Activated CD4-positive, alpha-beta T cell treated with anti-CD3 and anti-CD28 coated beads, Interleukin-2, amount 10 ng/mL, durations not matched to agents 24 days and 14 days (primary cell): ENCODE measurements around the gene FOXD2. TPM values are rescaled to one million over a fixed set of nuclear protein-coding genes. Genes with fewer than 3 reads are reported as not detected.
"Not testable (repeated sequence)": the region's sequence is repeated elsewhere in the genome, so short reads cannot be mapped to it uniquely, and the experiment has no call there.

ENCODE experiments used
- DNase-seq: peaks from one replicate; pipeline ENCODE4 v3.0.0; 2022
- H3K27ac Mint-ChIP-seq: one replicate; pipeline ENCODE4 v1.8.0; 2022; ENCODE audit warnings: mild to moderate bottlenecking, mixed read lengths
- H3K27me3 Mint-ChIP-seq: one replicate; pipeline ENCODE4 v1.8.0; 2022; ENCODE audit warnings: mixed read lengths
- H3K36me3 Mint-ChIP-seq: one replicate; pipeline ENCODE4 v1.8.0; 2022; ENCODE audit warnings: low read depth, mild to moderate bottlenecking, mixed read lengths
- H3K4me1 Mint-ChIP-seq: one replicate; pipeline ENCODE4 v1.8.0; 2021; ENCODE audit warnings: mixed read lengths
- H3K4me3 Mint-ChIP-seq: one replicate; pipeline ENCODE4 v1.8.0; 2022; ENCODE audit warnings: mild to moderate bottlenecking, moderate library complexity, mixed read lengths
- H3K9me3 Mint-ChIP-seq: one replicate; pipeline ENCODE4 v1.8.0; 2021; ENCODE audit warnings: mixed read lengths
- intact Hi-C: fragments of 100-400 bp; cut with micrococcal nuclease; formaldehyde crosslinking; loops from one replicate; pipeline ENCODE4 v1.15.1; 2023
- total RNA-seq: library from RNA; stranded (reverse); gene quantifications from 2 replicates; pipeline ENCODE4 v1.2.3, GENCODE V29; 2022

The FOXD2 gene
- total RNA-seq, 1 donor from 2014 or later = 0.07 TPM

GRCh38 chr1:47449822-47450552, 12.1 kb downstream of the FOXD2 start:
- intact Hi-C loops = no loop called here
- Mint-ChIP-seq H3K4me1 (peaks cover 6% of the 10 kb centered on the region), H3K4me3 (no peak overlapping the region), H3K36me3 (no peaks in the 10 kb centered on the region), H3K27me3 (peaks cover 73% of the 10 kb centered on the region), H3K9me3 (no peaks in the 10 kb centered on the region), H3K27ac (no peak overlapping the region)
- no peak for DNase-seq

GRCh38 chr1:47450606-47451005, 12.8 kb downstream of the FOXD2 start:
- intact Hi-C loops = no loop called here
- Mint-ChIP-seq H3K4me3 (no peak overlapping the region), H3K36me3 (no peaks in the 10 kb centered on the region), H3K4me1 (no peaks in the 10 kb centered on the region), H3K27me3 (peaks cover 66% of the 10 kb centered on the region), H3K27ac (no peak overlapping the region), H3K9me3 (no peaks in the 10 kb centered on the region)
- no peak for DNase-seq

GRCh38 chr1:47452426-47452825, 14.6 kb downstream of the FOXD2 start:
- Mint-ChIP-seq H3K27me3 (peaks cover 48% of the 10 kb centered on the region), H3K27ac (no peak overlapping the region), H3K4me3 (no peak overlapping the region), H3K4me1 (no peaks in the 10 kb centered on the region), H3K36me3 (no peaks in the 10 kb centered on the region), H3K9me3 (no peaks in the 10 kb centered on the region)
- DNase-seq = no peak
- intact Hi-C loops = no loop called here

GRCh38 chr1:47453910-47454309, 16.1 kb downstream of the FOXD2 start:
- H3K9me3 Mint-ChIP-seq, H3K36me3 Mint-ChIP-seq, DNase-seq, H3K4me3 Mint-ChIP-seq, intact Hi-C loops, H3K4me1 Mint-ChIP-seq, H3K27ac Mint-ChIP-seq: not testable (repeated sequence)
- peaks cover 44% of the 10 kb centered on the region for H3K27me3 Mint-ChIP-seq

GRCh38 chr1:47456250-47456649, 18.4 kb downstream of the FOXD2 start:
- H3K27me3 Mint-ChIP-seq = peaks cover 41% of the 10 kb centered on the region
- no peaks in the 10 kb centered on the region for H3K4me1 Mint-ChIP-seq
- no peaks in the 10 kb centered on the region for H3K36me3 Mint-ChIP-seq
- H3K9me3 Mint-ChIP-seq = no peaks in the 10 kb centered on the region
- DNase-seq = no peak
- no peak overlapping the region for H3K4me3 Mint-ChIP-seq
- intact Hi-C loops = no loop called here
- no peak overlapping the region for H3K27ac Mint-ChIP-seq

- intact Hi-C loops, DNase-seq, H3K9me3 Mint-ChIP-seq, H3K36me3 Mint-ChIP-seq, H3K4me3 Mint-ChIP-seq, H3K4me1 Mint-ChIP-seq, H3K27ac Mint-ChIP-seq: not testable (repeated sequence)
- peaks cover 35% of the 10 kb centered on the region for H3K27me3 Mint-ChIP-seq
These were observed 19.7 kb downstream of the FOXD2 start for GRCh38 chr1:47457547-47457946.

- H3K4me1 Mint-ChIP-seq = no peaks in the 10 kb centered on the region
- no peaks in the 10 kb centered on the region for H3K36me3 Mint-ChIP-seq
- peaks cover 38% of the 10 kb centered on the region for H3K27me3 Mint-ChIP-seq
- no peak overlapping the region for H3K4me3 Mint-ChIP-seq
- intact Hi-C loops = no loop called here
- no peaks in the 10 kb centered on the region for H3K9me3 Mint-ChIP-seq
- DNase-seq = no peak
- no peak overlapping the region for H3K27ac Mint-ChIP-seq
These were observed 21.5 kb downstream of the FOXD2 start for GRCh38 chr1:47459253-47459788.

- H3K27ac Mint-ChIP-seq = no peak overlapping the region
- H3K36me3 Mint-ChIP-seq = no peaks in the 10 kb centered on the region
- no peaks in the 10 kb centered on the region for H3K4me1 Mint-ChIP-seq
- H3K27me3 Mint-ChIP-seq = peaks cover 38% of the 10 kb centered on the region
- H3K4me3 Mint-ChIP-seq = no peak overlapping the region
- no peak for DNase-seq
- no peaks in the 10 kb centered on the region for H3K9me3 Mint-ChIP-seq
- intact Hi-C loops = no loop called here
These were observed 22.2 kb downstream of the FOXD2 start for GRCh38 chr1:47460040-47460439.

GRCh38 chr1:47460456-47460855, 22.6 kb downstream of the FOXD2 start:
- Mint-ChIP-seq H3K4me1 (no peaks in the 10 kb centered on the region), H3K27me3 (peaks cover 38% of the 10 kb centered on the region), H3K9me3 (no peaks in the 10 kb centered on the region), H3K27ac (no peak overlapping the region), H3K36me3 (no peaks in the 10 kb centered on the region), H3K4me3 (no peak overlapping the region)
- no peak for DNase-seq
- intact Hi-C loops = no loop called here

- Mint-ChIP-seq H3K36me3 (no peaks in the 10 kb centered on the region), H3K9me3 (no peaks in the 10 kb centered on the region), H3K4me1 (no peaks in the 10 kb centered on the region), H3K27ac (no peak overlapping the region), H3K27me3 (peaks cover 25% of the 10 kb centered on the region), H3K4me3 (no peak overlapping the region)
- DNase-seq = no peak
- intact Hi-C loops = no loop called here
These were observed 27.8 kb downstream of the FOXD2 start for GRCh38 chr1:47465605-47466004.

- H3K36me3 Mint-ChIP-seq = no peaks in the 10 kb centered on the region
- intact Hi-C loops = no loop called here
- no peaks in the 10 kb centered on the region for H3K9me3 Mint-ChIP-seq
- peaks cover 12% of the 10 kb centered on the region for H3K27me3 Mint-ChIP-seq
- no peaks in the 10 kb centered on the region for H3K4me1 Mint-ChIP-seq
- no peak overlapping the region for H3K4me3 Mint-ChIP-seq
- H3K27ac Mint-ChIP-seq = no peak overlapping the region
- DNase-seq = no peak
These were observed 31.0 kb downstream of the FOXD2 start for GRCh38 chr1:47468709-47469389.

GRCh38 chr1:47469390-47469759, 31.5 kb downstream of the FOXD2 start:
- Mint-ChIP-seq H3K27me3 (peaks cover 12% of the 10 kb centered on the region), H3K4me1 (no peaks in the 10 kb centered on the region), H3K27ac (no peak overlapping the region), H3K36me3 (no peaks in the 10 kb centered on the region), H3K9me3 (no peaks in the 10 kb centered on the region), H3K4me3 (no peak overlapping the region)
- DNase-seq = no peak
- intact Hi-C loops = no loop called here

GRCh38 chr1:47469910-47470309, 32.1 kb downstream of the FOXD2 start:
- Mint-ChIP-seq H3K9me3 (no peaks in the 10 kb centered on the region), H3K27me3 (peaks cover 12% of the 10 kb centered on the region), H3K27ac (no peak overlapping the region), H3K36me3 (no peaks in the 10 kb centered on the region), H3K4me3 (no peak overlapping the region), H3K4me1 (no peaks in the 10 kb centered on the region)
- no peak for DNase-seq
- intact Hi-C loops = no loop called here

- H3K27me3 Mint-ChIP-seq = peaks cover 12% of the 10 kb centered on the region
- no peak overlapping the region for H3K4me3 Mint-ChIP-seq
- H3K27ac Mint-ChIP-seq = no peak overlapping the region
- intact Hi-C loops = no loop called here
- no peak for DNase-seq
- H3K4me1 Mint-ChIP-seq = no peaks in the 10 kb centered on the region
- no peaks in the 10 kb centered on the region for H3K36me3 Mint-ChIP-seq
- H3K9me3 Mint-ChIP-seq = no peaks in the 10 kb centered on the region
These were observed 33.3 kb downstream of the FOXD2 start for GRCh38 chr1:47471163-47471562.
